HG02642 (cell line): Measurements from ENCODE around the gene CPS1.

ENCODE experiments used
- ATAC-seq: cut with Tn5 transposase; IDR thresholded peaks from one replicate; pipeline ENCODE4 v1.9.1; 2021; ENCODE audit warnings: mild to moderate bottlenecking; ENCODE audit not compliant: unreplicated experiment, poor library complexity

CPS1 gene

DNA sequence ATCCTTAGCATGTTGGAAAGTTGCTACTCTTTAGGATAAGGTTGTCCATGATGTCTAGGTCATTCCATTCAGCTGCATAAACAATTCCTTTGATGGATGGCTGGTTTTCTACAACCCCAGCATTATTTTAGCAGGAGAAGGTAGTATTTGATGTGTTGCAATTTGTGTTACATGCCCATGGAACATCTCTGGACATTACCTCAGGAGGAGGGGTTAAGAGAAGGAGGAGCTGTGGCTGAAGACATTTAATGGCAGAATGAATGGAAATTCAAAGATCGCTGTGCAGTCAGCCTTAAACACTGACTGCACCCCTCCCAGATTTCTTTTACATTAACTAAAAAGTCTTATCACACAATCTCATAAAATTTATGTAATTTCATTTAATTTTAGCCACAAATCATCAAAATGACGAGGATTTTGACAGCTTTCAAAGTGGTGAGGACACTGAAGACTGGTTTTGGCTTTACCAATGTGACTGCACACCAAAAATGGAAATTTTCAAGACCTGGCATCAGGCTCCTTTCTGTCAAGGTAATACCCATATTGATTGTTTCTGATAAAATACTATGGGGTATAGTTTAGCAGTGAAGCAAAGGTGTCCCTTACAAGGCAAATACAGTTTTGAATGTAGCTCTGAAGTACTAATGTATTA lies at the start of gene CPS1:
CPS1 (plus strand) TSS at position 271 of the 652 bp plus-strand sequence; CDS start at position 406, 135 bp downstream.
- no peak for ATAC-seq

DNA sequence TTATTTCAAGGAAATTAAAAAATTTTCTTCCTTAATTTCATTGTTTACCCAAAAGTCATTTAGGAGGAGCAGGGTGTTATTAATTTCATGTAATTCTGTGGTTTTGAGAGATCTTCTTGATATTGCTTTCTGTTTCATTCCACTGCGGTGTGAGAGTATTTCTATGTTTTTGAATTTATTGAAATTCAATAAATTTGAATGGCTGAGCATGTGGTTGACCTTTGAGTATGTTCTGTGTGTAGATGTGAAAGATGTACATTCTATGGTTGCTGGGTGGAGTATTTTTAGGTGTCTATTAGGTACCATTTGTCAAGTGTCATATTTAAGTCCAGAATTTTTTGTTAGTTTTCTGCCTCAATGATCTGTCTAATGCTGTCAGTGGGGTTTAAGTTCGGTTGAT lies 40.5 kb upstream of the CPS1 start:
- ATAC-seq, result no peak

DNA sequence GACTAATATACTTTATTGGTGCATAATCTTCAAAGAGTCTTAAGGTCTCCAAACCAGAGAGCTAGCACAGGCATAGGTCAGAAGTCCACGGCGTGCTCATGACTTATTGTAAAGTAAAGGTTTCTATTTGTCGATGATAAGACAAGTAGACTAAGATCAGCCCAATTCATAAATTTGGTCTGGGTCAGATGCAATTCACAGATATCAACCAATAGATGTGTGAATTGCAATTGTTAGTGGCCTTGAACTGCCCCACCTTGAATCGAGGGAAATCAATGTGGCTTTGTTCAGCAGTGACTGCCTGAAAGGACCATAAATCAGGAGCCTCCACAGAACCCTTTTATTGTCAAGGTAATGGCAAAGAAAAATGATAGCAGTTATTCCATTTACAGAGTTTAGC lies 39.1 kb upstream of the CPS1 start:
- no peak for ATAC-seq

DNA sequence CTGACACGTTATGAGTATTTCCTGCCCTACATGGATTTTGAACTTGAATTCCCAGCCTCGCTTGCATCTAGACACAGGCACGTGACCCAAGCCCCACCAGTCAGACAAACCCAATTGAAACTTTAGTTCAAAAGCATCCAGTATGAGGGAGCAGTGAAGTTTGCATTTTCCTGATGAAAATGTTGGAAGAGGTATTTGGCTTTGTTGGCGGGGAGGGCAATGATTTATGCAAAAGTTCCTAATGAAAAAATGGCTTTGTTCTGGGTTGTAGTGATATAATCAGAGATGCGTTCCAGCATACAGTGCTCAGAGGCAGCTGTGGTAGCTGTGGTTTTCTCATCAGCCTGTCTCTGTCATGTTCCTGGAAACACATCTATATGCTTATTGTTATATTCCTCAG lies 36.8 kb upstream of the CPS1 start:
- ATAC-seq, result no peak

DNA sequence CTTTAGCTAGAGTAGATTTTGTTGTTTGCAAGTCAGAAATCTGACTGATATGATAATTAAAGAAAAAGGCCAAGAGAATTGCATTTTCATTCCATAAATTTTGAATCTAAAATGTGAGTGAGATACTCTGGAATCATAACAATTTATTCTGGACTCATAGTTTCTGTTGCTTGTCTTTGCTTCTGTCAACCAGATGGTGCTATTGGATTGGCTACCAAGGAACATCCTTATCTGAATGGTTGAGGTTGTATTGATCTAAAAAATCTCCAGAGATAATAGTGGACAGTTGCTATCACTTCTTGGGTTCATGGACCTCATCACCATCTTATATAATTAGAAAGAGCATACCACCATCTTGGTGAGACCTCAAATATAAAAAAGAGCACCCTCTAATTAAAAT lies 34.0 kb upstream of the CPS1 start:
- ATAC-seq, result no peak

DNA sequence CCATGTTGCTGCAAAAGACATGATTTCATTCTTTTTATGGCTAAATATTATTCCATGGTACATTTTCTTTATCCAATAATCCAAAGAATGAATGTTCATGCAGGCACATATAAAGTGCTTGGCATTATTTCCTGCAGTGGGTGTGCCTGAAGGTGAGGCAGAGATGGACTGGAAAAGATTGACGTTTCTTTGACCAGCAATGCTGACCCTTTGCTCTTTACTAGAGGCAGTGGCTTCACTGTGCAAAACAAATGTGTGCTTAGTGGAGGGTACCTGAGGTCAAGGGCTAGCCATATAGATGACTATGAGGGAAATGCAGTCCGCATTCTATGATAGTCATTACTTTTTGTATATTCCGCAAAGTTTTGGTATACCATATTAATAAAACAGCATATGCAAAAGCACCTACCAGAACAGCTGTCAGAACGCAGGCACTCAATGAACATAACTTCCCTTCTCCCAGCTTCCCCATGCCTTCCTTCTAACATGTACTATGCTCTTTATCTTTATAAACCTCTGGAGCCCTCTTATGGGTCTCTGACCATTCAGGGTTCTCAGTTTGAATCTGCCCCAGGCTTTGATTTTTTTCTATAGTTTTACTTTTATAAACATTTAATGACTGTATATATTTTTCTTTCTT lies 32.6 kb upstream of the CPS1 start:
- no peak for ATAC-seq

DNA sequence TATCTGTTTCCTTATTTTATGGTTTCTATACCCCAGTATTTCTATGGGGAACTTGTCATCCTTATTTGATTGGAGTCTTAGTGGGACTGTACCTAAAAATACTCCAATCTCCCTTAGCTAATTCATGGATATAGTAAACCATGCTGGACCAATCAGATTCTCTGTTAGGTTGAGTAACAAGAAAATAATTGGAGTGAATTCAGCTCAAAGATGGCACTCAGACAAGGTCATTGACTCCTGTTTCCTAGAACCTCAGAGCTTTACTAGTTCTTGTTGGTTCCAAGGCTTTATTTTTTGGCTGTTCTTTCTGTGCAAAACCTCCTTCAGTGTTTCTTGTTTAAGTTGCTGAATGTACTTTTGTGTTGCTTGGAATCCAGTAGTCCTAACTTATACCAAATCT lies 31.9 kb upstream of the CPS1 start:
- no peak for ATAC-seq

DNA sequence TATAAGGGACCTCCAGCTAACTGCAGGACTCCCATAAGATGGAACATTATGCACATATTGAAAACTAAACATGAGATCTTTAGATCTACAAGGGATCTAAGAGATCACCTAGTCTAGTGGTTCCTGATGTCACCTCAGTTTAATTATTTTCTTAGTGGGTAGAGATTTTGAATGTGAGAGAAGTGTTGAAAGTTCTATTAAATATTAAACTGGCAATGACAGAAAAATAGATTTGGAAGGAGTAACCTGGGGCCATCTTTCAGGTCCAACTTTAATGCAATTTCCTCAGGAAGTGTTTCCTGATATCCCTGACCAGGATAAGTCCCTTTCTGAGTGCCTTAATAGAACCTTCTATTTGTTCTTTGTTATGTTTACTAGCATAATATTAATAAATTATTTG lies 29.1 kb upstream of the CPS1 start:
- ATAC-seq, result no peak

DNA sequence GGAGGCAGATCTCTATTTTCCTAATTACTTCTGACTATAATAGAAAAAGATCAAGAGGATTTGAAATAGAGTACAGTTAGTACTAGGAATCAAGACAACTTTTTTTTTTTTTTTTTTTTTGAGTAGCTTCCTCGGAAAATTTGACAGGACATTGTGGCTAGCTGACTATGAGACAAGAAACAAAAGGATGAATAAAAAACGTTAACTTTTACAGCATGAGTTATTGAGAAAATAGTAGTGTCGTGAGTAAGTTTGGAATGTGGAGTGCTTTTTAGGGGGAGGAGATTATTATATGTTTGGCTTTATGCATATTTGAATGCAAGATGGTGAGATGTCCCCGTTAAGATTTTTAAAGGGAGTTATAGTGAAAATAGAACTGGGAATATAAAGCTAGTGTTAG lies 27.7 kb upstream of the CPS1 start:
- no peak for ATAC-seq

DNA sequence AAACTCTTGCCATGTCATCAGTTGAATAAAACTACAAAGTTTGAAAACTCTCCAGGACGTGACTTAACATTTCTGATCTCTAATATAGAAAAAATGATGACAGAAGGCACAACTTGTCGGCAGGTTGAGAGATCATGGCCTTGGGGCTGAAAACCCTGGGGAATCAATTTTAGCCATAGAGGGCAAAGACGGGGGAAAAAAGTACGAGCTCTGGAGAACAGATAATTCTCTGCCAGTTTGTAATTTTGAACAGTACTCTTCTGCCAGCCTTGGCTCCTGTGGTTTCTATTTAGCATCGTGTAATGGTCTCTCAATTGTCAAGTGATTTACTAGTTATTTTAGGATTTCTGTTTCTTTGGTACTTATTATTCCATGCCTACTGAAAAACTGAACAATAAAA lies 25.3 kb upstream of the CPS1 start:
- ATAC-seq, result no peak

DNA sequence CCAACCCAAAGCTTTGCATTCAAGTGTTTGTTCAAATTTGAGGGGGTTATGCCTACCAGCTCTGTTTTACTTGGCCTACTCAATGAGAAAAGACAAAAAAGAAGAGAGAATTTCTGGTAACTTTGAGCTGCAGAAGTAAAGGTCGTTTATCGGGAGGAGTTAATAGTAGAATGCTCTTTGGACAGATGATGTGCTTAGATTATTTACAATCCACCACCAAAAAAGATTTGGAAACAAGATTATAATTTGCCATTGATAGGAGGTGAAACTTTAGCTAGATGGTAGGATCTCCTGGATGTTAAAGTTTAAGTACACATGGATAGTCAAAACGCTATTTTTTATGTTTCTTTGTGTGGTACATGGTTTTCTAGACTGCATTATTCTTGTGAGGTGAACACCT lies 24.9 kb upstream of the CPS1 start:
- ATAC-seq, result no peak

DNA sequence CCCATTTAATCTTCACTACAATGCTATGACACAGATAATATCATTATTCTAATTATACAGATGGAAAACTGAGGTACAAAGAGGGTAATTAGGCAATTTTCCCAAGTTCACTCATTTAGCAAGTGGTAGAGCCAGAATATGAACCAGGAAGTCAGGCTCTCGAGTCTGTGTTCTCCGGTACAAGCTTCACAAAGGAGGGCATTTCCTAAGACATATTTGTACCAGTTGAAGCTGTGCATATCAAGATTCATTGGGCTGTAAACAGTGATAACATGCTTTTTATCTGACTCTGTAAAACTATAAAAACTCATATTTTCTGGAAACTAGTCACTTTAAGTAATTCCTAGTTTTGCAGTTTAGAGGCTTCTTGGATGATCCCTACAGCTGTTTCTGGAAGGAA lies 23.0 kb upstream of the CPS1 start:
- ATAC-seq, result no peak

DNA sequence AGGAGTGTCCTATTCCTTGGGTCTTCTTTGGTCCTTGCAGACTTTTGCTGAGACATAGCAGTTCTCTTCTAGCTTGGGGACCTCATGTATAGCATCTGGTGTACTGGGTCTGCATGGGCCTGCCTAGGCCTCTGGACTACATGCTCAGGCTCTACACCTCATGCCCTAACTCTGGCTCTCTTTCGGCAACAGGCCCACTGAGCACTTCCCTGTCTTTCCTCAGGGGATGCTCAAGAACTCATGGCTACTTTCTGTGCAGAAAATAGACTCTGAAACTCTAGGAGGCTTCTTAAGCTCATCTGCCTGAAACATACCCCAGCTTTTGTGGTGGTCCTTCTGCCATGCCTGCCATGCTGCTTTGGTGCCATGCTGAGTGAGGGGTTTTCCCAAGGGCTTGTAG lies 21.5 kb upstream of the CPS1 start:
- ATAC-seq, result no peak

DNA sequence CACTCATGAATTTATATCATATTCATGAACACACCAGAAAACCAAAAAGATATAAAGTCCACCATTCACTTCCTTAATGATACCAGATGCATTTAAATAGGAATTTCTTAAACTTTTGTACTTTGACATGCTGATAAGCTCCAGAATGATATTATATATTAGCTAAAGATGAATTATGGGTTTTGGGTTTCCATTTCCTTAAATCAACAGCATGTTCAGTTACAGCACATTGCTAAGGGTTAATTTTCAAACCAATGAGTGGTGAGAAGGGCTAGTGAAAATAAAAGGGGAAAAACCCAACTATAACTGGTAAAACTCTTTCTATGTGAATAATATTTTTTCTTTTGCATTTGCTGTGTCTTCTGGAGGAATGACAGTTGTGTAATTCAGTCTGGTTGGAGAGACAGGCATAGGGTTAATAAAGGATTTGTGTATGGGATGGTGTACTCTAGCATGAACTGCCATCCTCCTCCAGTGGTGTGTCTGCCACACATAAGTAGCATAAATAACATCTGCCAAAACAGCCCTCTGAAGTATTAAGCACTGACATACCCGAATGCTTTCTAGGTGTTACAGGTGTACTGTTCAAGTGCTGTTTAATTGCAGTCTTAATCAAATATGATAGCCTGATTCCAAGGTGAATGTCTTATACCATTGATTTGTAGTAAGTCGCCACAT lies 19.3 kb upstream of the CPS1 start:
- ATAC-seq, result peak; percentile 51

DNA sequence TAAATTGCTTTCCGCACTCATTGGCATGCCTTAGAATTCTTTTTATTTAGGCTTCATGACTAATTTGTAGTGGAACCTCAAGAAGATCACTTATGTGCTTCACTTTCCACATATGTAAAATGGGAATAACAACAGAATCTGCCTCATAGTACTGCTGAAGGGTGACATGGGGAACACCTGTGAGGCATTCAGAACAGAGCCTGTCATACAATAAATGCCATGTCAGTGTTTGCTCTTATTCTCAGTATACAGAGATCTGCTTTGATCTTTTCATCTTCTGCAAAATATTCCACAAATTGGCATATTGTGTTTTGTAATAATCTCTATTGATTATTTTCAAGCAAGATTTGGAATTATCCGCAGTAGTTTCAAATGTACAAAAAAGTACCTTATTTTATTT lies 17.4 kb upstream of the CPS1 start:
- ATAC-seq, result no peak

DNA sequence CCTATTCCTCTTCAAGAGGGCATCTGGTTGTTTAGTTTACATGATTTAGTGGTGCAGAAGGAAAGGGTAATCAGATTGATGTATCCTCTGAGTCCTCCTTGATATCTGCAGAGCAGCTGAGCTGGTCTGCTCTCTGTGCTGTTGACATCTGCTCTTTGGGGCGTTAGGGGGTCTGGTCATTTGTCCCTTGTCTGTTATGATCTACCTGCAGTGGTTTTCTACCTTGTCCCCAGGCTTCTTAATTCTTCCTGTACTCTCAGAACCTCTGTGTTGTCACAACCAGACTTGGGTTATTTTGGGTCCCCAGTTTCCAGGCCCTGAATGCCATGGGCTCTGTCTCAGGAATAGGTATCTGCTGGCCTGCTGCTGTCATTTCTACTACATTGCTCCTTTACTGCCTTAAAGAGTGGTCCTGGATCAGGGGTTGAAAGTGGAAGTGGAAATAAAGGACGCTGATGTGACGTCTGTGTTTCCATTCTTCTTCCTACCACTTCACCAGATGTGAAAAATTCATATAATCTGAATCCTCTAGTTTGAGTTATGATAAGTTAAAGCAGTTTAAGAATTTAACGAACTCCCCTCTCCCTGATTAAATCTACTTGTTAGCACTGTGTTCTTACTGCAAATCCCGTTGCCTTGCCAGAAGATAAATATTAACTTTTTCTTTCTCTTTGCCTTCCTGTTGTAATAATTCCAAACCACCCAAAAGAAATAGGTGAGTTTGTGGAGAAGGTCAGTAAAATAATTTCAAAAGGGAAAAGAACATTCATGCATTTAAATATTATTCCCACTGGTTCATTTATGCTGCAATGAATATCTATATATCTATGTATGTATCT lies 16.6 kb upstream of the CPS1 start:
- no peak for ATAC-seq

DNA sequence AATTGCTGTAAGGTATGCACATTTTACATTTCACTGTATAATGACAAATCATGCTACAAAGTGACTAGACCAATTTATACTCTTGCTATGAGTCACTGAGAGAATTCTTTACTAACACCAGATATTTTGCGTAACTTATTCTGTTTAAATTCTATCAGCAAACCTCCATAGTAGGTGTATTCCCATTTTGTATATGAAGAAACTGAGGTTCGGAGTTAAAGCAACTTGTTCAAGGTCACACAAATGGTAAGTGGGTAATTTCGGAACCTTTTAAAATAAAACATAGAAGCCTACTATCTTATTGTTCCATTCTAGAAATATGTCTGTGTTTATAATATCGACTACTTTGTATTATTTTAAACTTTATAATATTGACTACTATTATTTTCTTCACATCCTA lies 15.9 kb upstream of the CPS1 start:
- no peak for ATAC-seq

DNA sequence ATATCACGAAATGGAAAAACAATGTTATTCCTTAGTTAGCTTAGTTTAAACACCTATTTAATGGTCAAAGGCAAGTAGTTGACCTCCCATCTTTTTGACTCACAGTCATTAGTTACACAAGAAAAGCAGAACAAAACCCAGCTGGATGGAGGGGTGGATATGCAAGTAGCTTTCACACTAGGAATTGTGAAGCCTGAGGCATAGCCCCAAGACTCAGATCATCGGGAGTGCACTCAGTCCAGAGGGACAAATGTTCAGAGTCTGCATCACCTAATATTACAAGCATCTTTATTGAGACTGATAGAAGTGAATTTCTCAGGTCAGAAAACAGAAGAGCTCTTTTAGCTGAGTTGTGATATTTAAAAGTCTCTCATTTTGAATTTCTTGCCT lies 15.5 kb upstream of the CPS1 start:
- ATAC-seq, result no peak

DNA sequence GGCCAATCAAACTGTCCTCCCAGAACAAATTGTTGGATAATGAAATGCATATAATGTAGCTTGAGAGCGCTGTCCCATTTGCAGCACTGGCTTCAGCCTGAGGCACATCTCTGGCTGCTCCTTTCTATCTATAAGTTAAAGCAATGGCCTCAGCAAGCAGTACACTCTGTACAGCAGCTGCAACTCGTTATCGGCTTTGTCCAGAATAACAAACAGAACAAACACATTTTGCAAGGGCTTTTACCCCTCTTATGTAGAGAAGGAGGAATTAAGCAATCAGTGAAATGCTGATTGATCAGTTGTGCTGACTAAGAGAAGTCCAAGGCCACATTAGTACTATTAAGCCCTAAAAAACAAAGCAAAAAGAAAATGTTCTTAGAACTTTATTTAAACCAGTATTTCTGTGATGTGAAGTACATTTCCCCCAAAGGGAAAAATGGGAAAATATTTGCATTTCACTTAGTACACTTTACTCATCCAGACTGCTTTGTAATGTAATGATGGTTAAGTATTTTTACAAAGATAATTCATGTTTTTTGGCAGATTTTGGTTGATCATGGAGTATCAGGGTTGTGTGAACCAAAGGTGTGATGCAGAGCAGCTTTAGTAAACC lies 15.0 kb upstream of the CPS1 start:
- no peak for ATAC-seq

DNA sequence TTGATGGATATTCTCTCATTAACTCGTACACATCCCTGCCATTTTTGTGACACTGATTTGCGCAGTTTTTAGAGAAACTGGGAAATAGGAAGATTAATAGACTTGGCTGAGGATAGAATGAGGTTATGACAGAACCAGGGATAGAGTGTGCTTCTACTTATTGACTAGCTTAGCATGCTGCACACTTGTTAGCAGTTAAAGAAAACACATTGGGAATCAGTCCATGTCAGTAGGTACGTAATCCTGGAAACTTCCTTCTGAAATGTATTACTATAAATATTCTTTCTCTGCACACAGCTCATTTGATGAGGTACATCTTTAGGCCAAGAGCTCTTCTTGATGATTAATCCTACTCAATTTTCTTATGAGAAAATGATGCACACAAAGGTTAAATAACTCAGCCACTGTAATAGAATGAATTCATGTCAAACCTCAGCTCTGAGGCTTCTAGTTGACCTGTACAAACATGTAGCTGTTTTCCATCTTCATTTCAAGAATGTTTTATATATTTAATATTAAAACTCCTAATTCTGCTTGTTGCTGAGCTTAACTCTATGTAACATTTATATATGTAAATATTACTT lies 12.3 kb upstream of the CPS1 start:
- no peak for ATAC-seq
